Measurements from ENCODE around the gene SRP72.

The SRP72 gene

GRCh38 chr4:56433280-56433679 lies 34.1 kb upstream of the SRP72 start:
- Histone ChIP-seq H3K79me2 (ENCODE audit: low read length) (peaks cover 90% of the 10 kb centered on the region), H3K4me2 (ENCODE audit: low read depth, low read length) (peak overlapping the region; percentile 86), H3K27ac (ENCODE audit: low read length) (no peak overlapping the region), H3K9me2 (replicated peaks; ENCODE audit: insufficient read depth, low read length) (no peaks in the 10 kb centered on the region), H2AFZ (ENCODE audit: low read length) (no peak overlapping the region), H4K20me1 (ENCODE audit: insufficient read depth, low read length) (peaks cover 30% of the 10 kb centered on the region), H3K9me3 (replicated peaks; ENCODE audit: insufficient read depth, low read length) (no peaks in the 10 kb centered on the region), H3K4me3 (ENCODE audit: low read length) (peak overlapping the region; percentile 78), H3F3A (ENCODE audit: insufficient read depth, low read length) (peaks cover 23% of the 10 kb centered on the region), H3K9ac (ENCODE audit: low read length) (peak overlapping the region; percentile 19; the same call in 1 of the 2 replicates), H3K27me3 (replicated peaks; ENCODE audit: insufficient read depth, low read length) (no peaks in the 10 kb centered on the region), H3K4me1 (ENCODE audit: low read length) (no peaks in the 10 kb centered on the region), H3K36me3 (replicated peaks; ENCODE audit: insufficient read depth, low read length) (0 out of 2 replicates have a peak, but pooled peaks cover 4% of the 10 kb centered on the region)
- TF ChIP-seq EZH2phosphoT487 (IDR thresholded peaks at IDR 0.05; ENCODE audit: low read length) = no peak
- TF ChIP-seq CTCF (IDR thresholded peaks at IDR 0.05; ENCODE audit: low read length) = no peak
- no peak for TF ChIP-seq EZH2 (optimal IDR thresholded peaks at IDR 0.05; ENCODE audit: low read depth, low read length)
- DNase-seq = no peak

GRCh38 chr4:56434599-56435139 lies 32.7 kb upstream of the SRP72 start:
- H3K4me3 ChIP-seq (ENCODE audit: low read length) = peak overlapping the region; percentile 78
- H4K20me1 ChIP-seq (ENCODE audit: insufficient read depth, low read length) = peaks cover 30% of the 10 kb centered on the region

GRCh38 chr4:56435140-56435926 lies 32.1 kb upstream of the SRP72 start, which contains the start of gene PPAT:
PPAT (minus strand) TSS chr4:56435615; CDS start chr4:56435477, 138 bp downstream.
- peak within 1 kb of the TSS; percentile 77 for H3K27ac ChIP-seq (ENCODE audit: low read length)
- H3K4me2 ChIP-seq (ENCODE audit: low read depth, low read length) = peak within 1 kb of the TSS; percentile 86
- H3F3A ChIP-seq (ENCODE audit: insufficient read depth, low read length) = peaks cover 23% of the 10 kb centered on the region
- peak within 1 kb of the TSS; percentile 71 for H2AFZ ChIP-seq (ENCODE audit: low read length)
- no peaks in the 10 kb centered on the region for H3K27me3 ChIP-seq (replicated peaks; ENCODE audit: insufficient read depth, low read length)
- peak; percentile 98 for DNase-seq
- H3K4me1 ChIP-seq (ENCODE audit: low read length) = peaks cover 7% of the 10 kb centered on the region; the same call in 1 of the 2 replicates
- H3K79me2 ChIP-seq (ENCODE audit: low read length) = peaks cover 90% of the 10 kb centered on the region
- peak within 1 kb of the TSS; percentile 78 for H3K4me3 ChIP-seq (ENCODE audit: low read length)
- H3K9ac ChIP-seq (ENCODE audit: low read length) = peak within 1 kb of the TSS; percentile 86
- H4K20me1 ChIP-seq (ENCODE audit: insufficient read depth, low read length) = peaks cover 32% of the 10 kb centered on the region
- no peaks in the 10 kb centered on the region for H3K9me2 ChIP-seq (replicated peaks; ENCODE audit: insufficient read depth, low read length)
- no peaks in the 10 kb centered on the region for H3K9me3 ChIP-seq (replicated peaks; ENCODE audit: insufficient read depth, low read length)
- H3K36me3 ChIP-seq (replicated peaks; ENCODE audit: insufficient read depth, low read length) = 0 out of 2 replicates have a peak, but pooled peaks cover 4% of the 10 kb centered on the region
- no peak for TF ChIP-seq CTCF (IDR thresholded peaks at IDR 0.05; ENCODE audit: low read length)
- no peak for TF ChIP-seq EZH2 (optimal IDR thresholded peaks at IDR 0.05; ENCODE audit: low read depth, low read length)
- no peak for TF ChIP-seq EZH2phosphoT487 (IDR thresholded peaks at IDR 0.05; ENCODE audit: low read length)

More at GRCh38 chr4:56434599-56435139, 32.7 kb upstream of the SRP72 start:
- Histone ChIP-seq H3K9me3 (replicated peaks; ENCODE audit: insufficient read depth, low read length) (no peaks in the 10 kb centered on the region), H3K27me3 (replicated peaks; ENCODE audit: insufficient read depth, low read length) (no peaks in the 10 kb centered on the region), H3K27ac (ENCODE audit: low read length) (peak overlapping the region; percentile 77; the same call in 1 of the 2 replicates), H3K79me2 (ENCODE audit: low read length) (peaks cover 90% of the 10 kb centered on the region), H3K36me3 (replicated peaks; ENCODE audit: insufficient read depth, low read length) (0 out of 2 replicates have a peak, but pooled peaks cover 4% of the 10 kb centered on the region), H3K9ac (ENCODE audit: low read length) (peak overlapping the region; percentile 86), H3K9me2 (replicated peaks; ENCODE audit: insufficient read depth, low read length) (no peaks in the 10 kb centered on the region), H3F3A (ENCODE audit: insufficient read depth, low read length) (peaks cover 23% of the 10 kb centered on the region), H3K4me2 (ENCODE audit: low read depth, low read length) (peak overlapping the region; percentile 86), H3K4me1 (ENCODE audit: low read length) (0 out of 2 replicates have a peak, but pooled peaks cover 2% of the 10 kb centered on the region), H2AFZ (ENCODE audit: low read length) (peak overlapping the region; percentile 71)
- DNase-seq = peak; percentile 77
- TF ChIP-seq EZH2 (optimal IDR thresholded peaks at IDR 0.05; ENCODE audit: low read depth, low read length) = no peak
- no peak for TF ChIP-seq EZH2phosphoT487 (IDR thresholded peaks at IDR 0.05; ENCODE audit: low read length)
- TF ChIP-seq CTCF (IDR thresholded peaks at IDR 0.05; ENCODE audit: low read length) = no peak
